ENCODE results near the gene C10orf90. TPM values are rescaled to one million over a fixed set of nuclear protein-coding genes. Genes with fewer than 3 reads are reported as not detected.

C10orf90 gene
- total RNA-seq, 1 donor from 2014 or later = 0.89 TPM

- no peak overlapping the region for H3K4me3 Mint-ChIP-seq
- H3K4me1 Mint-ChIP-seq = peaks cover 21% of the 10 kb centered on the region
- H3K27ac Mint-ChIP-seq (ENCODE audit: unreplicated experiment) = no peak overlapping the region
- DNase-seq (ENCODE audit: low read depth, low spot score) = no peak
- no peaks in the 10 kb centered on the region for H3K27me3 Mint-ChIP-seq (ENCODE audit: low read depth)
- peaks cover 19% of the 10 kb centered on the region for H3K9me3 Mint-ChIP-seq
- no peak for TF ChIP-seq CTCF (conservative IDR thresholded peaks at IDR 0.05)
- H3K36me3 Mint-ChIP-seq (ENCODE audit: low read depth) = peaks cover 15% of the 10 kb centered on the region
Observed at GRCh38 chr10:126422567-126422966, 247.9 kb downstream of the C10orf90 start.

DNA sequence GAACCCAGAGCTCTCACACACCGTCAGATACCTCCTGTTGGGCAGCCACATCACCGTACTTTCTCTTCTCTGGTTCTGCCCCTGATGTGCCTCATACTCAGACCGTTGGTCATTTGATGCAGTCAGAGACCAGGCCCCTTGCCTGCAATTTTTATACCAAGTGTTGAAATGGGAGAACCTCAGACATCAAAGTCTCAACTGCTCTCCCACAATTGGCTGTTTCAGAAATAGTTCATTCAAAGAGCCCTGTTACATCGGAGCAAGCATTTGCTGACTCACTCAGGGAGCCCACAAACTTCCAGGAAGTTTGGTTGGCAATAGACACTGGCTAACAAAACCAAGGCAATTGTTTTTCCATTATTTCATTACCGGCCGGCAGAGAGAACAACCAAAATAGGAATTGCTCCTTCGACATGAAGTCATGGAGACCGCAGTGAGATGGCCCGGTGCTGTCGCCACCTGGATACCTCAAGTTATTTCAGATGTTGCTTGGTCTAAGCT is 248.7 kb downstream of the C10orf90 start:
- H3K27me3 Mint-ChIP-seq (ENCODE audit: low read depth) = no peaks in the 10 kb centered on the region
- no peak for TF ChIP-seq CTCF (conservative IDR thresholded peaks at IDR 0.05)
- peak overlapping the region; percentile 85 for H3K27ac Mint-ChIP-seq (ENCODE audit: unreplicated experiment)
- peaks cover 15% of the 10 kb centered on the region for H3K36me3 Mint-ChIP-seq (ENCODE audit: low read depth)
- no peak overlapping the region for H3K4me3 Mint-ChIP-seq
- peaks cover 22% of the 10 kb centered on the region for H3K9me3 Mint-ChIP-seq
- H3K4me1 Mint-ChIP-seq = peaks cover 21% of the 10 kb centered on the region
- no peak for DNase-seq (ENCODE audit: low read depth, low spot score)

DNA sequence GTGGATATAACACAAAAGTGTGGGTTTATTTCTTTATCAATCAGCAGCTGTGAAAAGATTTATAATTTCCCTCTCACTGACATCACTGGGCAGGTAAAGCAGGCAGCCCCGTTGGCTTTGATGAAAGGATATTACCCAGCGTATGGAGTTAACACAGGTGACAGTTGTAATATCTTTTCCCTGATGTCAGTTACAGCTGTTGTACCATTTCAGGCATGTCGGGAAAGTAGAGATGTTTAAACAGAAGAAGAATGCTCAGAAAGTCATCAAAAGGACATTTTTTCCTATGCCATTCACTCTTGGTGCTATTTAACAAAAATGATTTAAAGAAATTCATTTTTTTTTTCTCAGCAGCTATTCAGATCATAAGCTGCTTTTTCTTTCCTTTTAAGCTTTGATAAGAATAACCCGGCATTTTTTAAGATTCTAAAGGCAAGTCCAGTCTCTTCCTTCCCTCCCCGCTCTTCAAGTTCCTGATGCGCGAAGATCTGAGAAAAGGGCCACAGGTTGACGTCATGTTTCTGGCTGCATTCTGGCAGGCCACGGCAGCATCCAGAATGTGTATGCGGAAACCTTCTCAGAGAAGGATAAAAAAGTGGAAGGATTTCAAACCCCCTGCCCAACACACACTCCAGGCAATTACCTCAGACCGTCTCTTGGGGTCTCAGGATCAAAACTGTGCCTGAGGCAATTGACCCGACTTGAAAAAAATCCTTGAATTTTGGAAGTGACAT is 249.8 kb downstream of the C10orf90 start:
- Mint-ChIP-seq H3K4me1 (peaks cover 21% of the 10 kb centered on the region), H3K27ac (ENCODE audit: unreplicated experiment) (peak overlapping the region; percentile 37), H3K9me3 (peaks cover 27% of the 10 kb centered on the region), H3K36me3 (ENCODE audit: low read depth) (peaks cover 16% of the 10 kb centered on the region), H3K4me3 (no peak overlapping the region), H3K27me3 (ENCODE audit: low read depth) (no peaks in the 10 kb centered on the region)
- DNase-seq (ENCODE audit: low read depth, low spot score) = no peak
- TF ChIP-seq CTCF (conservative IDR thresholded peaks at IDR 0.05) = no peak

DNA sequence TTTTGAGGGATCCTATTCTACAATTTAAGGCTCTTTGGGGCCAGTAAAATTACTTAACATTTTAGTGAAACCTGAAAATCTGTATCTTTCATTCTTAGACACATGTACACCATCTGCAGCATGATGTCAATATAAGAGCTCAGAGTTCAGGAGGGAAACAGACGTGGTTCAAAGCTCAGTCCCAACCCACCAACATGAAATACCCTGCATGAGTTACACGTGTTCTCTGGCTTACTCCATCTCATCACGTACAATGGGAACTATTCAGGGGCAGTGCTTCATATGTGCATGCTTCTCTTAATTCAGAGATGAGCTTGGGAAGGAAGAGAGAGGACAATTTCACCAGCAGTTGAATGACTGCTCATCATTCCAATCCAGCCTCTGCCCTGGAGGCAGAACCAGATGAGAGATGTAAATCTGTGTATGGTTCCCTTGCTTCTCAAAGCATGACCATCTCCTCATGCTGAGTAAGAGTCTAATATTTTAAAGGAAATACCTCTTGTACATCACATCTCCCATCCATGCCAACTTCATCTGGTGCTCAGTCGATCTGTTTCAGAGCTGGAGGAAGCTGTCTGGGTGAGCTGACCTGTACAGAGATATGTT is 253.2 kb downstream of the C10orf90 start:
- no peak for DNase-seq (ENCODE audit: low read depth, low spot score)
- peaks cover 20% of the 10 kb centered on the region for H3K9me3 Mint-ChIP-seq
- H3K27me3 Mint-ChIP-seq (ENCODE audit: low read depth) = no peaks in the 10 kb centered on the region
- no peak overlapping the region for H3K27ac Mint-ChIP-seq (ENCODE audit: unreplicated experiment)
- peaks cover 10% of the 10 kb centered on the region for H3K36me3 Mint-ChIP-seq (ENCODE audit: low read depth)
- no peak overlapping the region for H3K4me3 Mint-ChIP-seq
- TF ChIP-seq CTCF (conservative IDR thresholded peaks at IDR 0.05) = no peak
- peaks cover 29% of the 10 kb centered on the region for H3K4me1 Mint-ChIP-seq

- Mint-ChIP-seq H3K27me3 (ENCODE audit: low read depth) (no peaks in the 10 kb centered on the region), H3K9me3 (no peaks in the 10 kb centered on the region), H3K27ac (ENCODE audit: unreplicated experiment) (no peak overlapping the region), H3K4me3 (no peak overlapping the region), H3K36me3 (ENCODE audit: low read depth) (peaks cover 3% of the 10 kb centered on the region), H3K4me1 (peaks cover 33% of the 10 kb centered on the region)
- no peak for DNase-seq (ENCODE audit: low read depth, low spot score)
- TF ChIP-seq CTCF (conservative IDR thresholded peaks at IDR 0.05) = no peak
Observed at GRCh38 chr10:126409821-126410220, 260.7 kb downstream of the C10orf90 start.

Measured in neural crest cell (in vitro differentiated cells).